ENCODE measurements around the gene SUN5.

Gene SUN5

DNA sequence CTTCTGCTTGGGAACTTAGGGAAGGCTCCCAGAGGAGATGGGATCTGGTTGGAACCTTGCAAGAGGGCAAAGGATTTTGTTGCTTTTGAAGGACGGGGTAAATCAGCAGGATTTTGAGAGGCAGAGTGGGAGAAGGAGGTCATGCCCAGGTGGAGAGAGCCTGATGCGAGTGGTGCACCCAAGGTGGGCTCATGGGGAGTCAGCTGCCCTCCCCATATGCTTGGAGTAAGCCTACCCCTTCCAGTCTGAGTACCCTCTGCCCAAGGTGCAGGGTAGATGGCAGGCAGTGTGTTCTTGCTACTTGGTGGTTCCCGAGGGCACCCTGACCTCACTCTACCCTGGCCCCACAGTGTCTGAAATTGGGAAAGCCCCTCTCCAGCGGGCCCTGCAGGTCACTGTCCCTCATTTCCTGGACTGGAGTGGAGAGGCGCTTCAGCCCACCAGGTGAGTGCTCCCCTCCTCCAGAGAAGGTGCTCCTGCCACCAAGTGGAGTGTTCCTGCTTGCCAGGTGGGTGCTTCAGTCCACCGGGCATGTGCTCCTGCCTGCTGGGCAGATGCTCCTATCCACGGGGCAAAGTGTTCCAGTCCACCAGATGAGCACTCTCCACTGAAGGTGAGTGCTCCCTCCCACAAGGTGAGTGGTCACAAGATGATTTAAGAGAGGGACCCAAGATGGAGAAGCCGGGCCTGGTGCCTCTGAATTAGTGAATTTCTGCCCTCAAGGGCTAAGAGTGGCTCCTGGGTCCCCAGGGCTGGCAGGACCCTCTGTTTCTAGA is 6.6 kb upstream of the SUN5 start:
- H3K27me3 ChIP-seq (ENCODE audit: control insufficient read depth, low read length) = 0 out of 2 replicates have a peak, but pooled peaks cover 4% of the 10 kb centered on the region
- no peaks in the 10 kb centered on the region for H3K9me3 ChIP-seq (ENCODE audit: control insufficient read depth, insufficient read depth, low read length)
- TF ChIP-seq, protein P1, sequence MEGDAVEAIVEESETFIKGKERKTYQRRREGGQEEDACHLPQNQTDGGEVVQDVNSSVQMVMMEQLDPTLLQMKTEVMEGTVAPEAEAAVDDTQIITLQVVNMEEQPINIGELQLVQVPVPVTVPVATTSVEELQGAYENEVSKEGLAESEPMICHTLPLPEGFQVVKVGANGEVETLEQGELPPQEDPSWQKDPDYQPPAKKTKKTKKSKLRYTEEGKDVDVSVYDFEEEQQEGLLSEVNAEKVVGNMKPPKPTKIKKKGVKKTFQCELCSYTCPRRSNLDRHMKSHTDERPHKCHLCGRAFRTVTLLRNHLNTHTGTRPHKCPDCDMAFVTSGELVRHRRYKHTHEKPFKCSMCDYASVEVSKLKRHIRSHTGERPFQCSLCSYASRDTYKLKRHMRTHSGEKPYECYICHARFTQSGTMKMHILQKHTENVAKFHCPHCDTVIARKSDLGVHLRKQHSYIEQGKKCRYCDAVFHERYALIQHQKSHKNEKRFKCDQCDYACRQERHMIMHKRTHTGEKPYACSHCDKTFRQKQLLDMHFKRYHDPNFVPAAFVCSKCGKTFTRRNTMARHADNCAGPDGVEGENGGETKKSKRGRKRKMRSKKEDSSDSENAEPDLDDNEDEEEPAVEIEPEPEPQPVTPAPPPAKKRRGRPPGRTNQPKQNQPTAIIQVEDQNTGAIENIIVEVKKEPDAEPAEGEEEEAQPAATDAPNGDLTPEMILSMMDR (IDR thresholded peaks at IDR 0.05; ENCODE audit: low read depth, low read length, poor library complexity, severe bottlenecking) = no peak
- TF ChIP-seq EZH2phosphoT487 (IDR thresholded peaks at IDR 0.05; ENCODE audit: borderline replicate concordance, low read length) = no peak
- no peaks in the 10 kb centered on the region for H4K20me1 ChIP-seq (ENCODE audit: control insufficient read depth, insufficient read depth, low read depth, low read length)
- H3K4me2 ChIP-seq (ENCODE audit: low read length) = no peak overlapping the region
- no peaks in the 10 kb centered on the region for H3K79me2 ChIP-seq (ENCODE audit: control insufficient read depth, low read length)
- no peaks in the 10 kb centered on the region for H3K4me1 ChIP-seq (ENCODE audit: control insufficient read depth, low read length)
- H3K27ac ChIP-seq (ENCODE audit: low read depth, low read length) = no peak overlapping the region
- no peak overlapping the region for H3K4me3 ChIP-seq (ENCODE audit: low read length)
- no peaks in the 10 kb centered on the region for H3K36me3 ChIP-seq (ENCODE audit: control insufficient read depth, low read length)
- no peaks in the 10 kb centered on the region for H3F3A ChIP-seq (ENCODE audit: control insufficient read depth, insufficient read depth)
- H3K9me2 ChIP-seq (replicated peaks; ENCODE audit: control insufficient read depth, low read length) = no peaks in the 10 kb centered on the region

DNA sequence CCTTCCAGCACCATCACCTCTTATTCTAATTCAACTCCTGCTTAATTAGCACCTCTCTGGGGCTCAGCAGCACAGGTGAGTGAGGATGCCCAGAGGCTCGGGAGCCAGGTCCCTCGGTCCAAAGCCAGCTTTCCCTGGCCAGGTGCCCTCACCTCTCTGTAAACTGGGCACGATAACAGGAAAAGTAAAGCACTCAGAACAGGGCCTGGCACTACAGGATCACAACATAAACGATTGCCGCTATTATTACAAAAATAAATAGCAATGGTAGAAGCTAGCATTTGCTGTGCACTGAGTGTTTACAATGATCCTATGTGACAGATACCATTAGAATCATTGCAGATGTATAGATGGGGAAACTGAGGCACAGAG is 5.9 kb upstream of the SUN5 start:
- no peak overlapping the region for H3K27ac ChIP-seq (ENCODE audit: low read depth, low read length)
- no peaks in the 10 kb centered on the region for H3K9me2 ChIP-seq (replicated peaks; ENCODE audit: control insufficient read depth, low read length)
- H4K20me1 ChIP-seq (ENCODE audit: control insufficient read depth, insufficient read depth, low read depth, low read length) = no peaks in the 10 kb centered on the region
- H3F3A ChIP-seq (ENCODE audit: control insufficient read depth, insufficient read depth) = no peaks in the 10 kb centered on the region
- no peaks in the 10 kb centered on the region for H3K36me3 ChIP-seq (ENCODE audit: control insufficient read depth, low read length)
- 0 out of 2 replicates have a peak, but pooled peaks cover 4% of the 10 kb centered on the region for H3K27me3 ChIP-seq (ENCODE audit: control insufficient read depth, low read length)
- H3K4me3 ChIP-seq (ENCODE audit: low read length) = no peak overlapping the region
- H3K4me1 ChIP-seq (ENCODE audit: control insufficient read depth, low read length) = no peaks in the 10 kb centered on the region
- H3K9me3 ChIP-seq (ENCODE audit: control insufficient read depth, insufficient read depth, low read length) = no peaks in the 10 kb centered on the region
- no peaks in the 10 kb centered on the region for H3K79me2 ChIP-seq (ENCODE audit: control insufficient read depth, low read length)
- TF ChIP-seq, protein P1 (IDR thresholded peaks at IDR 0.05; ENCODE audit: low read depth, low read length, poor library complexity, severe bottlenecking) = no peak
- no peak for TF ChIP-seq EZH2phosphoT487 (IDR thresholded peaks at IDR 0.05; ENCODE audit: borderline replicate concordance, low read length)
- H3K4me2 ChIP-seq (ENCODE audit: low read length) = no peak overlapping the region

DNA sequence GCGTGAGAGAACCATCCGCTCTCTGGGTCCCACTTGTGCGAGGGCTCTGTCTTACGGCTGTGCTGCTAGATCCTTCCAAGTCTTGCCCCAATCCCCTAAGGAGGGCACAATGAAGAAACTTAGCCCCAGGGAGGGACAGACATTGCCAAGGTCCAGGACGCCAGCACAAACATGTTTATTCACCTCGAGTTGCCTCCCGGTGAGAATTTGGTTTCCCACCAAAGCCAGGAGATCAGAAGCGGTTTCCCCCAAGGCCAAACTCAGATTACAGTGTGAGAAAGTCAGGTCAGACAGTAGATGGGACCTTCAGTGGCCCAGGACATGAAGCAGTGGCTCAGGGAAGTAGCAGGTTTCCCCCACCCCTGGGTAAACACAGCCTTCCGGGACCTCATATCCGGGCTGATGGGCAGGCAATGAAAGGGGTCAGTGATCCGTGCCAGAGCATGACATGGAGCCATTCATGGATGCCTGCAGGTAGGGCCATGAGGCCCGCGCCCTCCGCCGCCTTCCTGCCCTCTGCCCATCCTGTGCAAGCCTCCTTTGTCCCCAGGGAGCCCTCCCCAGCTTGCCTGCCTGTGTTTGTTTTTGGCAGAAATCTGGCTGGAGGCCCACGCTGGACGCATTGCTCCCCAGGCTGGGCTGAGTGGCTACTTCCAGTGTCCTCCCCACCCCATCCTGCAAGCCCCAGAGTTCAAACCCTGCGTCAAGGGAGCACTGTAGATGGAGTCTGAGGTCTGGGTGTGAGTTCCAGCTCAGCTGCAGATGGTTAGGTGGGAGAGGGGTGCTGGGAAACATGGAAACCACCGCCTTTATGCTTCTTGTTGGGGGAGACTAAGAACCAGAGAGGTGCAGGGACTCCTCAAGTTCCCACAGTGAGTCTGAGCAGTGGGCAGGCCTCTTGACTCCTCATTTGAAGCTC is 5.2 kb upstream of the SUN5 start:
- no peak overlapping the region for H3K4me2 ChIP-seq (ENCODE audit: low read length)
- H3K4me3 ChIP-seq (ENCODE audit: low read length) = no peak overlapping the region
- no peaks in the 10 kb centered on the region for H3K9me3 ChIP-seq (ENCODE audit: control insufficient read depth, insufficient read depth, low read length)
- TF ChIP-seq EZH2phosphoT487 (IDR thresholded peaks at IDR 0.05; ENCODE audit: borderline replicate concordance, low read length) = no peak
- TF ChIP-seq, protein P1 (IDR thresholded peaks at IDR 0.05; ENCODE audit: low read depth, low read length, poor library complexity, severe bottlenecking) = no peak
- H3K27ac ChIP-seq (ENCODE audit: low read depth, low read length) = no peak overlapping the region
- H4K20me1 ChIP-seq (ENCODE audit: control insufficient read depth, insufficient read depth, low read depth, low read length) = no peaks in the 10 kb centered on the region
- no peaks in the 10 kb centered on the region for H3K36me3 ChIP-seq (ENCODE audit: control insufficient read depth, low read length)
- H3K4me1 ChIP-seq (ENCODE audit: control insufficient read depth, low read length) = no peaks in the 10 kb centered on the region
- no peaks in the 10 kb centered on the region for H3K9me2 ChIP-seq (replicated peaks; ENCODE audit: control insufficient read depth, low read length)
- 0 out of 2 replicates have a peak, but pooled peaks cover 4% of the 10 kb centered on the region for H3K27me3 ChIP-seq (ENCODE audit: control insufficient read depth, low read length)
- H3K79me2 ChIP-seq (ENCODE audit: control insufficient read depth, low read length) = no peaks in the 10 kb centered on the region
- H3F3A ChIP-seq (ENCODE audit: control insufficient read depth, insufficient read depth) = no peaks in the 10 kb centered on the region

All from DOHH2 (cell line).